T-cell (primary cell): Measurements from ENCODE around the gene LRP1. TPM values are rescaled to one million over a fixed set of nuclear protein-coding genes. Genes with fewer than 3 reads are reported as not detected.

Experiments used
- ATAC-seq, 4 experiments: fragments of 200-7000 bp in 3 of 4; fragments of 150-1000 bp in 1 of 4; cut with Tn5 transposase; replicated peaks in 1 of 4; 1 replicate in 3 of 4; 2 replicates in 1 of 4; pipeline ENCODE4 v1.10.0; 2021; ENCODE audit warnings: moderate library complexity in 3 of 4, mild to moderate bottlenecking in 2 of 4, moderate number of reproducible peaks in 1 of 4
- CTCF ChIA-PET, 2 donors: fragments of 300-600 bp; sonication (Branson Sonifier 250); formaldehyde crosslinking; loops; one replicate each; lab custom pipeline; 2022; ENCODE audit warnings: antibody characterized with exemption in 2 of 2; lab: Charles Lee
- POLR2A ChIA-PET, 2 donors: fragments of 300-600 bp; sonication (Branson Sonifier 250); formaldehyde crosslinking; loops; one replicate each; lab custom pipeline; 2022; ENCODE audit warnings: antibody characterized with exemption in 2 of 2; lab: Charles Lee
- DNase-seq, 35 experiments: peaks; one replicate each; pipeline versions ENCODE4 v3.0.0 to v3.0.0-alpha.2; 2013 to 2023
- H3K27ac ChIP-seq: one replicate; pipeline ENCODE4 v1.5.1; 2013; ENCODE audit warnings: low read length
- H3K27me3 ChIP-seq, 2 experiments: replicated peaks in 1 of 2; 1 replicate in 1 of 2; 2 replicates in 1 of 2; pipeline versions ENCODE4 v1.6.1 to v1.7.0; 2013; ENCODE audit warnings: low read length in 1 of 2, mixed read lengths in 1 of 2; ENCODE audit not compliant: control insufficient read depth in 2 of 2, insufficient read depth in 2 of 2; ENCODE audit errors: extremely low read depth in 1 of 2
- H3K36me3 ChIP-seq, 2 donors: 1 replicate in 1 of 2; 2 replicates in 1 of 2; pipeline versions ENCODE4 v1.6.1 to v1.7.0; 2013; ENCODE audit warnings: low read length in 1 of 2; ENCODE audit not compliant: control insufficient read depth in 2 of 2, insufficient read depth in 1 of 2; ENCODE audit errors: extremely low read depth in 1 of 2
- H3K4me1 ChIP-seq, 2 experiments: 1 replicate in 1 of 2; 2 replicates in 1 of 2; pipeline versions ENCODE4 v1.6.1 to v1.7.0; 2013; ENCODE audit warnings: low read length in 2 of 2, mixed read lengths in 1 of 2; ENCODE audit not compliant: insufficient read depth in 2 of 2, control insufficient read depth in 1 of 2; ENCODE audit errors: extremely low read depth in 1 of 2
- H3K4me3 ChIP-seq, 2 donors: 1 replicate in 1 of 2; 2 replicates in 1 of 2; pipeline versions ENCODE4 v1.5.1 to v1.7.0; 2013; ENCODE audit warnings: mild to moderate bottlenecking in 2 of 2, low read length in 1 of 2, moderate library complexity in 1 of 2; ENCODE audit not compliant: control insufficient read depth in 1 of 2; ENCODE audit errors: extremely low read depth in 1 of 2
- H3K9me3 ChIP-seq: 2 replicates; pipeline ENCODE4 v1.7.0; 2013
- H3K27ac Mint-ChIP-seq, 2 donors: one replicate each; pipeline ENCODE4 v1.8.0; 2020 to 2021; ENCODE audit warnings: mild to moderate bottlenecking in 2 of 2, mixed read lengths in 2 of 2
- H3K27me3 Mint-ChIP-seq, 2 donors: one replicate each; pipeline ENCODE4 v1.8.0; 2021 to 2022; ENCODE audit warnings: mixed read lengths in 2 of 2
- H3K36me3 Mint-ChIP-seq: one replicate; pipeline ENCODE4 v1.8.0; 2021; ENCODE audit warnings: mixed read lengths
- H3K4me1 Mint-ChIP-seq, 3 donors: one replicate each; pipeline ENCODE4 v1.8.0; 2020 to 2022; ENCODE audit warnings: mixed read lengths in 3 of 3, mild to moderate bottlenecking in 1 of 3
- H3K4me3 Mint-ChIP-seq, 3 donors: one replicate each; pipeline ENCODE4 v1.8.0; 2020 to 2022; ENCODE audit warnings: mild to moderate bottlenecking in 3 of 3, mixed read lengths in 3 of 3, moderate library complexity in 3 of 3
- H3K9me3 Mint-ChIP-seq, 3 donors: one replicate each; pipeline ENCODE4 v1.8.0; 2020 to 2022; ENCODE audit warnings: mixed read lengths in 3 of 3
- WGBS: methylation state at CpG from one replicate; pipeline ENCODE4 v1.1.5; 2013; ENCODE audit warnings: missing lambda C conversion rate; ENCODE audit not compliant: insufficient coverage; 5-methylcytosine and 5-hydroxymethylcytosine counted together
- total RNA-seq, 35 experiments: library from RNA in 6 of 35; stranded (reverse) in 6 of 35; fragments of 120-200 nt in 1 of 35; gene quantifications; one replicate each; pipeline versions ENCODE4 v1.2.1 to v1.2.4 and lab custom pipeline; 2013 to 2026

Gene LRP1
- total RNA-seq, 5 donors from 2014 or later (not counting 1 experiment from before 2014, with no cell fraction given): 5.9 to 8.1 (median 7.7) TPM

DNA sequence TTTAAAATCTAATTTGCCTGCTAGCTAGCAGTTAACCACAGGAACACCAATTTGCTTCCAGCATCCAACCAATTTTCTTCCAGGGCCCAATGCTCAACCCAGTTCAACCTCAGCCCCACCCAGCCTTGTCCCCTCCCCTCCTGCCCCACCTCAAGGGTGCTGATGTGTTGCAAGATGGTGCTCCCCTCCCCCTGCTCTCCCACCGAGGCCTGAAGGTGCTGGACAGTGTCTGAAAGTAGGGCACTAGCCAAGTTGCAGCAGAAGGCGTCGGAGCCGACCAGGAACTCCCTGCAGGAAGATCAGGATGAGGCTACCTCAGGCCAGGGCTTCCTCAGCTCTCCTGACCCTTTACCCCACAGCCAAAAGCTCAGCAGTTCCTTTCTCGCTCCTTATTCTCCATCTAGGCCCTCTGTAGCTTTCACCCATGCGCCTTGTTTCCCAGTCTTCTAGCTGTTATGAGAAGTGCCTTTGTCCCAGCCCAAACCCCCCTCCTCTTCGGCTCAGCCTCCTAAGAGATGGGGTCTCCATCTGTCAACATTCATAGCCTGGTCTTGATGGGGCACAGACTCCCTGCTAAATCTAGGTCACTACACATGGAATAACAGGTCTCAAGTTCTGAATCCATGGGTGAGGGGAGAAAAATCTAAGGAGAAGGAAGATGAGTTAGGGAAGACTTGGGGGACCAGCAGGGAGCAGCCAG, 20.7 kb upstream of the LRP1 start:
- H3K27ac ChIP-seq: no peak overlapping the region
- H3K27me3 Mint-ChIP-seq: no peaks in the 10 kb centered on the region
- no peaks in the 10 kb centered on the region for H3K27me3 ChIP-seq
- peak overlapping the region in 1 of 2 donors; percentile 20 for H3K4me3 ChIP-seq
- H3K4me1 Mint-ChIP-seq: peaks cover 52 to 70% (median 60%) of the 10 kb centered on the region in 3 donors
- ChIA-PET POLR2A (no interaction called here), CTCF (interaction anchor here (0.5 to 5.9 kb wide), 5 partner anchors 8 to 707 kb away, joined by 3 to 201 read pairs (median 5); no protein-coding TSS in a partner anchor)
- peaks cover 18 to 56% of the 10 kb centered on the region in 2 experiments for H3K4me1 ChIP-seq
- no peaks in the 10 kb centered on the region for H3K9me3 Mint-ChIP-seq
- H3K4me3 Mint-ChIP-seq: peak overlapping the region in 1 of 3 donors; percentile 92
- peak overlapping the region; percentile 69 to 80 for H3K27ac Mint-ChIP-seq
- ATAC-seq (no peak), DNase-seq (no peak)
- peaks cover 35% of the 10 kb centered on the region for H3K36me3 Mint-ChIP-seq
- 91% methylated on average over 5 of the region's 7 CpGs for WGBS
- H3K9me3 ChIP-seq: no peaks in the 10 kb centered on the region
- peaks cover 26 to 54% of the 10 kb centered on the region in 2 donors for H3K36me3 ChIP-seq

DNA sequence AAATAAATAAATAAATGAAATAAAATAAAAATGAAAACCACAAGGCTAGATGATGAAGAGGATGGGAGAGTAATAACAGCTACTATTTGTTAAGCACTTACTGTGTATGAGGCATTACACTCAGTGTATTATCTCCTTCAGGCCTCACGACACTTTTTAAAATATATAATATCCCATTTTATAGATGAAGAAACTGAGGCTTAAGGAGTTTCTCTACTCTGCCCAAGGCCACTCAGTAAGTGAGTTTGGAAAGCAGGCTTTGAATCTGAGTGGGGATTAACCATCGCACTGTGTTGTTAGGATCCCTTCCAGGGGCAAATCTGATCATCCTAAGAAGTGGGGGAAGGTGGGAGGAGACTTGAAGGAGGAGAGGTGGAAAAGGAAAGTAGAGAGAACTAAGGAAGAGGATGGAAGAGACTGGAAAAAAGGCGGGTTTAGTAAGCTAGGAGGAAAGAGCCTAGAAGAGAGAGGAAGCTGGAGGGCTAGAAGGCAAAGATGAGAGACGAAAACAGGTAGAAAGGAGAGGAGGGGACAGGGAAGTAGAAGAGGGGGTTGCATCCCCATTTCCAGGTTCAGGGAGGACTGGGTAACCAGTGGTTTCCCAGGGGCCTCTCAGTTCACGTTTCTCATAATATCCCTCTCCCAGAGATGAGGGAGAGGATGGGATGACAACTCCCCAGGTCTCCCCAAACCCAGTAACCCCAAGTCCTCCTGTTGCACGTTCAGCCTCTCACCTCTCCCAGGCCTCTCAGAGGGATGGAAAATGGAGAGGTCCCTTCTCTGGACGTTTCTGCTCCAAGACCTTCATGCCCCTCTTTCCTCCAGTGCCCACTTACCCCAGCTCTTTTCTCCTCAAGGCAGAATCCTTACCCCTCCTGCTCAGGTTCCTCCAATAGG, 18.8 kb upstream of the LRP1 start:
- 61% methylated on average over 3 of the region's 7 CpGs for WGBS

DNA sequence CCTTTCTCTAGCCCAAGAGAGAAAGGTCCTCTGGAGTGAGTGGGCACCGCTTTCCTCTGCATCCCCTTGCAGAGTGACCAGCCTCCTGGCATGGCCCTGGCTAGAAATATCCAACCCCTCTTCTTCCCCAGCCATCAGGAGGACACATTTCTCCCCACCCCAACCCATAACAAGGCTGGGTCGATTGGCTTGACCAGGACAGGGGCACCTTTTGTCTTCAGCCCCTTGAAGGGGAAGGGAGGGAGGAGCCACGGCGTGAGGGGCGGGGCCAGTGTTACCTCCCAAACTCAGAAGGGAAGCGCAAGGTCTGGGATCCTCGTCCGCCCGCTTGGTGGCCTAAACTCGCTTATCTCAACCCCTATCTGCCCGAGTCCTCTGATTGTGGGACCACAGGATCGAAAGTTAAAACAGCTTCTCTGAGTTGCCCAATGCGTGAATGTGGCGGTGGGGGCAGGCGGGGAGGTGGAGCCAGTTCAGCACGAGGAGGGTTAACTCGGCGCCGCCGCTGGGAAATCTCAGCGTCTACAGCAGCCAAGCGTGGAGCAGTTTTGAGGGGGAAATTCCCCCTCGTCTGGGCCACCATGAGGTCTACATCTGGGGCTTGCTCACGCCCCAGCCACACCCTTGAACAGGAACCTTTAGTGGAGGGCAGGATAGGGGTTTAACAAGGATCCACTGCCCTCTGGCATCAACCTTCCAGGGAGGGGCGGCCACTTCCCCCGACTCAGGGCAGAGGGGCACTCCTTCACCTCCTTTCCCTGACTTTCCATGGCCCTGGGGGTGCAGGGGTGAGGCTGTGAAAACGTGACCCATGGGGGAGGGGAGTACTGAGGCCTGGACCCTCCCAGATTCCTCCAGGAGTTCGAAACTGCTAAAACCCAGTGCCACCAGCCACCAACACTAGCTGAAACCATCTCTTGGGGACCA, 17.9 kb upstream of the LRP1 start:
- POLR2A ChIA-PET: interaction anchor here (0.6 to 2.3 kb wide), 9 partner anchors 10 to 750 kb away, joined by 3 to 11 read pairs (median 4); partner anchors contain the start of genes NEMP1 (in 2 of the 2) and STAT2 (in 1 of the 2)
- H3K27me3 Mint-ChIP-seq: no peaks in the 10 kb centered on the region
- ATAC-seq (peak in 3 of 4 experiments; percentile 1 to 43 (median 5)), DNase-seq (peak in 33 of 35 experiments; percentile 43 to 86 (median 65))
- H3K4me3 Mint-ChIP-seq: peak overlapping the region; percentile 89 to 98 (median 92)
- no peaks in the 10 kb centered on the region for H3K9me3 ChIP-seq
- WGBS: 3% methylated on average over 5 of the region's 28 CpGs
- peak overlapping the region; percentile 96 to 97 for H3K27ac Mint-ChIP-seq
- H3K36me3 Mint-ChIP-seq: peaks cover 24% of the 10 kb centered on the region
- H3K4me1 ChIP-seq: peaks cover 17 to 56% of the 10 kb centered on the region in 2 experiments
- peaks cover 46 to 61% (median 50%) of the 10 kb centered on the region in 3 donors for H3K4me1 Mint-ChIP-seq
- peak overlapping the region; percentile 68 to 97 for H3K4me3 ChIP-seq
- no peaks in the 10 kb centered on the region for H3K27me3 ChIP-seq
- H3K9me3 Mint-ChIP-seq: no peaks in the 10 kb centered on the region
- peak overlapping the region; percentile 91 for H3K27ac ChIP-seq
- CTCF ChIA-PET: interaction anchor here (0.6 to 5.9 kb wide), 14 partner anchors 13 to 788 kb away, joined by 3 to 201 read pairs (median 14); partner anchors contain the start of genes NAB2 (in 1 of the 2), NACA (in 1 of the 2), NEMP1 (in 1 of the 2) and ZBTB39 (in 1 of the 2)
- peaks cover 14 to 32% of the 10 kb centered on the region in 2 donors for H3K36me3 ChIP-seq

More for the DNA sequence above, 18.8 kb upstream of the LRP1 start:
- DNase-seq (no peak), ATAC-seq (no peak)
- Histone ChIP-seq H3K36me3 (peaks cover 21 to 41% of the 10 kb centered on the region in 2 donors), H3K27ac (peak overlapping the region; percentile 91), H3K4me3 (peak overlapping the region; percentile 68 to 97), H3K9me3 (no peaks in the 10 kb centered on the region), H3K4me1 (peaks cover 17 to 58% of the 10 kb centered on the region in 2 experiments), H3K27me3 (no peaks in the 10 kb centered on the region)
- Mint-ChIP-seq H3K27me3 (no peaks in the 10 kb centered on the region), H3K9me3 (no peaks in the 10 kb centered on the region), H3K4me3 (peak overlapping the region; percentile 89 to 98 (median 92)), H3K36me3 (peaks cover 30% of the 10 kb centered on the region), H3K27ac (peak overlapping the region; percentile 96 to 97), H3K4me1 (peaks cover 49 to 62% (median 57%) of the 10 kb centered on the region in 3 donors)
- POLR2A ChIA-PET: interaction anchor here in 1 of 2 donors (0.6 to 1.0 kb wide), 3 partner anchors 9 to 362 kb away, joined by 3 read pairs; no protein-coding TSS in a partner anchor
- CTCF ChIA-PET: interaction anchor here in 1 of 2 donors (0.8 to 5.9 kb wide), 4 partner anchors 13 to 103 kb away, joined by 3 to 201 read pairs (median 37); partner anchors contain the start of genes NEMP1 and ZBTB39

DNA sequence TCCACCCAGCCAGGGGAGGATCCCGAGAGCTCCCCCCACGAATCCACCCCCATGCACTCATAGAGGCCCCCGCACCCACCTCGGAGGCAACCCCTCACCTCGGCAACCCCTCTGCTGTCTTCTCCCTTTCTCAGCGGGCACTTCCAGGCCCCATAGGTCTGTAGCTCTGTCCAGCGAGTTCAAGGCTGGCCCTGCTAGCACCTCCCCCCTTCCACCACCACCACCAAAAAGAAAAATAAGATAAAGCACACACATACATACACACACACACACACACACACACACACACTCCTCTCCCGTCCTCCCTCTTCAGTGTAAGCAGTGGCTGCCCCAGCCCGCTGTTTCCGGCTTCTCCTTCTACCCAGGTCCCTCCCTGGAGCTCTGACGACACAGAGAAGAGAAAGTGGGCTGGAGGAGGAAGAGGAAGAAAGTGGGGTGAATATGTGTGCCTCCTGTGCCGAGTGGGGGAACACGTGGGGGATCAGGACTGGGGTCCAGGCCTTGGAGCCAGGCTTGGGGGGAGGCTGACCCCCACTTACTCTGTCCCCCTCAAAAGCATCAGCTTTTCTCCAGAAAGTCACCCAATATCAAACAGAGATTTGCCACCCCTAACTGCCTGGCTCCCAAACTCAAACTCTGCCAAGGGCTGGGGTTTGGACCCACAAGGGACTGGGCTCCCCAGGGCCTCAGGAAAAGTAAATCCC, 17.1 kb upstream of the LRP1 start, which contains the start of gene STAT6:
STAT6 (minus strand) TSS at position 332 of the 704 bp plus-strand sequence. CDS start 3,084 bp downstream, outside the sequence.
- peaks cover 17 to 52% of the 10 kb centered on the region in 2 experiments for H3K4me1 ChIP-seq
- H3K27me3 Mint-ChIP-seq: peaks cover 0 to 1% of the 10 kb centered on the region in 2 donors
- H3K9me3 Mint-ChIP-seq: no peaks in the 10 kb centered on the region
- peaks cover 44 to 59% (median 50%) of the 10 kb centered on the region in 3 donors for H3K4me1 Mint-ChIP-seq
- H3K36me3 ChIP-seq: peaks cover 11 to 24% of the 10 kb centered on the region in 2 donors
- WGBS: 1% methylated on average over 7 of the region's 13 CpGs
- H3K4me3 Mint-ChIP-seq: peak within 1 kb of the TSS; percentile 89 to 98 (median 92)
- ChIA-PET POLR2A (interaction anchor here (0.6 to 2.3 kb wide), 12 partner anchors 17 to 751 kb away, joined by 3 to 11 read pairs (median 4); partner anchors contain the start of genes NEMP1 (in 2 of the 2), LRP1 (in 1 of the 2) and STAT2 (in 1 of the 2)), CTCF (interaction anchor here (0.6 to 5.9 kb wide), 31 partner anchors 13 to 788 kb away, joined by 3 to 201 read pairs (median 6); partner anchors contain the start of genes LRP1 (in 1 of the 2), NAB2 (in 1 of the 2), NACA (in 1 of the 2) and NEMP1 (in 1 of the 2))
- H3K27me3 ChIP-seq: no peaks in the 10 kb centered on the region
- peak within 1 kb of the TSS; percentile 68 to 97 for H3K4me3 ChIP-seq
- peak within 1 kb of the TSS; percentile 91 for H3K27ac ChIP-seq
- no peaks in the 10 kb centered on the region for H3K9me3 ChIP-seq
- DNase-seq (peak; percentile 55 to 93 (median 85)), ATAC-seq (peak; percentile 71 to 76 (median 72))
- H3K27ac Mint-ChIP-seq: peak within 1 kb of the TSS; percentile 96 to 97
- peaks cover 18% of the 10 kb centered on the region for H3K36me3 Mint-ChIP-seq
